ENCODE measurements around the gene CTPS2. TPM values are rescaled to one million over a fixed set of nuclear protein-coding genes. Genes with fewer than 3 reads are reported as not detected.

CTPS2 gene
- polyA plus RNA-seq, 1 of the 3 experiments (the other 2 are of a cell fraction) = 6.1 TPM

GRCh38 chrX:16573781-16574180 is 138.7 kb downstream of the CTPS2 start:
- Histone ChIP-seq H3K4me3 (ENCODE audit: low read depth in 2 of 2, low read length in 1 of 2) (peak overlapping the region in 1 of 2 experiments; percentile 31; a peak in 1 of 4 replicates), H3K27me3 (ENCODE audit: insufficient read depth) (no peaks in the 10 kb centered on the region), H3F3A (replicated peaks; ENCODE audit: insufficient read depth) (peaks cover 24% of the 10 kb centered on the region), H2AFZ (ENCODE audit: low read depth) (peak overlapping the region; percentile 38; the same call in 1 of the 2 replicates), H3K4me1 (ENCODE audit: control insufficient read depth in 1 of 2, insufficient read depth in 2 of 2, low read depth in 1 of 2, low read length in 1 of 2) (no peaks in the 10 kb centered on the region), H3K79me2 (ENCODE audit: insufficient read depth) (peaks cover 6% of the 10 kb centered on the region; the same call in 1 of the 2 replicates), H3K9ac (peak overlapping the region; percentile 21; the same call in 1 of the 2 replicates), H4K20me1 (ENCODE audit: insufficient read depth) (no peaks in the 10 kb centered on the region), H3K9me3 (no peaks in the 10 kb centered on the region), H3K9me2 (no peaks in the 10 kb centered on the region), H3K27ac (ENCODE audit: low read depth in 2 of 2, low read length in 1 of 2) (peak overlapping the region in 1 of 2 experiments; percentile 85; a peak in 2 of 4 replicates), H3K36me3 (replicated peaks in 1 of 2; ENCODE audit: control insufficient read depth in 1 of 2, insufficient read depth in 2 of 2, low read length in 1 of 2) (no peaks in the 10 kb centered on the region), H3K4me2 (0 out of 2 replicates have a peak overlapping the region, but pooled peaks have one; percentile 33)
- POLR2A ChIA-PET = no interaction called here
- no peak for TF ChIP-seq FOXM1 (IDR thresholded peaks at IDR 0.05; ENCODE audit: low read depth)
- TF ChIP-seq NFIC (IDR thresholded peaks at IDR 0.05; ENCODE audit: borderline replicate concordance) = peak; percentile 38; the same call in 1 of the 2 replicates
- TF ChIP-seq MEF2A (IDR thresholded peaks at IDR 0.05; ENCODE audit: borderline replicate concordance, low read depth) = no peak
- TF ChIP-seq TEAD4 (IDR thresholded peaks at IDR 0.05; ENCODE audit: borderline replicate concordance, insufficient read depth) = peak; percentile 63; the same call in 1 of the 2 replicates
- TF ChIP-seq GATA2 (CRISPR knock-in tag; IDR thresholded peaks at IDR 0.05) = no peak
- TF ChIP-seq, protein P1, sequence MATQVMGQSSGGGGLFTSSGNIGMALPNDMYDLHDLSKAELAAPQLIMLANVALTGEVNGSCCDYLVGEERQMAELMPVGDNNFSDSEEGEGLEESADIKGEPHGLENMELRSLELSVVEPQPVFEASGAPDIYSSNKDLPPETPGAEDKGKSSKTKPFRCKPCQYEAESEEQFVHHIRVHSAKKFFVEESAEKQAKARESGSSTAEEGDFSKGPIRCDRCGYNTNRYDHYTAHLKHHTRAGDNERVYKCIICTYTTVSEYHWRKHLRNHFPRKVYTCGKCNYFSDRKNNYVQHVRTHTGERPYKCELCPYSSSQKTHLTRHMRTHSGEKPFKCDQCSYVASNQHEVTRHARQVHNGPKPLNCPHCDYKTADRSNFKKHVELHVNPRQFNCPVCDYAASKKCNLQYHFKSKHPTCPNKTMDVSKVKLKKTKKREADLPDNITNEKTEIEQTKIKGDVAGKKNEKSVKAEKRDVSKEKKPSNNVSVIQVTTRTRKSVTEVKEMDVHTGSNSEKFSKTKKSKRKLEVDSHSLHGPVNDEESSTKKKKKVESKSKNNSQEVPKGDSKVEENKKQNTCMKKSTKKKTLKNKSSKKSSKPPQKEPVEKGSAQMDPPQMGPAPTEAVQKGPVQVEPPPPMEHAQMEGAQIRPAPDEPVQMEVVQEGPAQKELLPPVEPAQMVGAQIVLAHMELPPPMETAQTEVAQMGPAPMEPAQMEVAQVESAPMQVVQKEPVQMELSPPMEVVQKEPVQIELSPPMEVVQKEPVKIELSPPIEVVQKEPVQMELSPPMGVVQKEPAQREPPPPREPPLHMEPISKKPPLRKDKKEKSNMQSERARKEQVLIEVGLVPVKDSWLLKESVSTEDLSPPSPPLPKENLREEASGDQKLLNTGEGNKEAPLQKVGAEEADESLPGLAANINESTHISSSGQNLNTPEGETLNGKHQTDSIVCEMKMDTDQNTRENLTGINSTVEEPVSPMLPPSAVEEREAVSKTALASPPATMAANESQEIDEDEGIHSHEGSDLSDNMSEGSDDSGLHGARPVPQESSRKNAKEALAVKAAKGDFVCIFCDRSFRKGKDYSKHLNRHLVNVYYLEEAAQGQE (IDR thresholded peaks at IDR 0.05; ENCODE audit: low read depth, low read length) = no peak
- no peak for TF ChIP-seq YY1 (IDR thresholded peaks at IDR 0.05; ENCODE audit: low read depth)
- peak in 1 of 2 experiments; percentile 70; a peak in 1 of 4 replicates for TF ChIP-seq EP300 (IDR thresholded peaks at IDR 0.05; ENCODE audit: borderline replicate concordance in 1 of 2, low read depth in 1 of 2, low read length in 1 of 2)
- TF ChIP-seq, protein P2, sequence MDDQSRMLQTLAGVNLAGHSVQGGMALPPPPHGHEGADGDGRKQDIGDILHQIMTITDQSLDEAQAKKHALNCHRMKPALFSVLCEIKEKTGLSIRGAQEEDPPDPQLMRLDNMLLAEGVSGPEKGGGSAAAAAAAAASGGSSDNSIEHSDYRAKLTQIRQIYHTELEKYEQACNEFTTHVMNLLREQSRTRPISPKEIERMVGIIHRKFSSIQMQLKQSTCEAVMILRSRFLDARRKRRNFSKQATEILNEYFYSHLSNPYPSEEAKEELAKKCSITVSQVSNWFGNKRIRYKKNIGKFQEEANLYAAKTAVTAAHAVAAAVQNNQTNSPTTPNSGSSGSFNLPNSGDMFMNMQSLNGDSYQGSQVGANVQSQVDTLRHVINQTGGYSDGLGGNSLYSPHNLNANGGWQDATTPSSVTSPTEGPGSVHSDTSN (IDR thresholded peaks at IDR 0.05) = peak; percentile 83
- TF ChIP-seq SIN3A (IDR thresholded peaks at IDR 0.05; ENCODE audit: borderline replicate concordance, low read depth, low read length) = no peak
- TF ChIP-seq JUND (IDR thresholded peaks at IDR 0.05) = peak; percentile 75
- TF ChIP-seq MAX (IDR thresholded peaks at IDR 0.05; ENCODE audit: low read depth) = peak; percentile 24; the same call in 1 of the 2 replicates
- peak; percentile 17; the same call in 1 of the 2 replicates for TF ChIP-seq POLR2AphosphoS5 (IDR thresholded peaks at IDR 0.05; ENCODE audit: low read depth, low read length)
- TF ChIP-seq FOSL2 (IDR thresholded peaks at IDR 0.05; ENCODE audit: borderline replicate concordance, low read depth) = peak; percentile 66
- TF ChIP-seq ZBTB33 (IDR thresholded peaks at IDR 0.05; ENCODE audit: borderline replicate concordance, low read depth) = no peak
- peak; percentile 69; the same call in 1 of the 2 replicates for TF ChIP-seq TCF12 (IDR thresholded peaks at IDR 0.05)
- no peak for TF ChIP-seq IRF3 (IDR thresholded peaks at IDR 0.05; ENCODE audit: low read depth, low read length)
- TF ChIP-seq RXRA (IDR thresholded peaks at IDR 0.05; ENCODE audit: borderline replicate concordance, low read depth) = peak; percentile 44; the same call in 1 of the 2 replicates
- no peak for TF ChIP-seq MXI1 (IDR thresholded peaks at IDR 0.05; ENCODE audit: low read depth, low read length)
- no peak for TF ChIP-seq USF1 (IDR thresholded peaks at IDR 0.05; ENCODE audit: borderline replicate concordance, low read depth)
- no peak for TF ChIP-seq CHD2 (IDR thresholded peaks at IDR 0.05; ENCODE audit: low read length, partially characterized antibody)
- TF ChIP-seq RFX5 (IDR thresholded peaks at IDR 0.05; ENCODE audit: low read length) = no peak
- TF ChIP-seq EZH2phosphoT487 (IDR thresholded peaks at IDR 0.05; ENCODE audit: borderline replicate concordance, low read depth) = no peak
- TF ChIP-seq RAD21 (IDR thresholded peaks at IDR 0.05; ENCODE audit: low read length) = no peak
- CTCF ChIA-PET = no interaction called here
- no peak for DNase-seq
- WGBS (ENCODE audit: low lambda C conversion rate) = 20% methylated on average over 1 of the region's 1 CpG

Measured in SK-N-SH (cell line).